Right atrium auricular region (tissue), 2 donors: ENCODE data around the gene KLHL40. TPM values are rescaled to one million over a fixed set of nuclear protein-coding genes. Genes with fewer than 3 reads are reported as not detected.

Source experiments
- DNase-seq: peaks from one replicate; pipeline ENCODE4 v3.0.0-alpha.2; 2019; ENCODE audit warnings: low spot score
- H3K27ac ChIP-seq, 2 donors: fragments of 200-600 bp; sonication (generic); 1 replicate in 1 of 2; 2 replicates in 1 of 2; pipeline ENCODE4 v1.5.1; 2016 to 2019
- H3K27me3 ChIP-seq, 2 donors: fragments of 200-600 bp; sonication (generic); one replicate each; pipeline versions ENCODE4 v1.5.1 to v1.6.0; 2017 to 2019
- H3K36me3 ChIP-seq: fragments of 200-600 bp; sonication (generic); one replicate; pipeline ENCODE4 v1.5.1; 2016
- H3K4me1 ChIP-seq, 2 donors: fragments of 200-600 bp; sonication (generic); one replicate each; pipeline versions ENCODE4 v1.5.1 to v1.6.0; 2017 to 2019
- H3K4me3 ChIP-seq, 2 donors: fragments of 200-600 bp; sonication (generic); 1 replicate in 1 of 2; 2 replicates in 1 of 2; pipeline ENCODE4 v1.5.1; 2017 to 2019; ENCODE audit warnings: mild to moderate bottlenecking in 1 of 2, moderate library complexity in 1 of 2
- H3K9me3 ChIP-seq, 2 donors: fragments of 200-600 bp; sonication (generic); one replicate each; pipeline ENCODE4 v1.5.1; 2019
- CTCF ChIP-seq, 2 donors: fragments of 200-600 bp; sonication (generic); IDR thresholded peaks; one replicate each; pipeline ENCODE4 v1.5.1; 2019; ENCODE audit warnings: antibody characterized with exemption in 2 of 2
- total RNA-seq, 2 donors: library from RNA; depleted of rRNA; stranded (reverse); fragments of >200 nt; gene quantifications; one replicate each; pipeline ENCODE4 v1.1.0, GENCODE V29; 2016

KLHL40 gene
- total RNA-seq, 2 donors from 2014 or later: 0.15 to 0.63 TPM

GRCh38 chr3:42682301-42683070 lies 2.9 kb upstream of the KLHL40 start:
- no peak for DNase-seq

GRCh38 chr3:42683875-42684598 lies 1.3 kb upstream of the KLHL40 start:
- peak overlapping the region; percentile 83 to 95 for H3K27ac ChIP-seq
- no peaks in the 10 kb centered on the region for H3K36me3 ChIP-seq
- H3K9me3 ChIP-seq: no peaks in the 10 kb centered on the region
- H3K4me1 ChIP-seq: peaks cover 0 to 23% of the 10 kb centered on the region in 2 donors
- DNase-seq: peak; percentile 85
- no peaks in the 10 kb centered on the region for H3K27me3 ChIP-seq
- H3K4me3 ChIP-seq: no peak overlapping the region
- no peak for TF ChIP-seq CTCF (IDR thresholded peaks at IDR 0.05)

More at GRCh38 chr3:42682301-42683070, 2.9 kb upstream of the KLHL40 start:
- H3K27ac ChIP-seq: peak overlapping the region; percentile 77 to 95
- no peaks in the 10 kb centered on the region for H3K27me3 ChIP-seq
- no peaks in the 10 kb centered on the region for H3K36me3 ChIP-seq
- H3K4me1 ChIP-seq: peaks cover 0 to 23% of the 10 kb centered on the region in 2 donors
- no peak for TF ChIP-seq CTCF (IDR thresholded peaks at IDR 0.05)
- H3K4me3 ChIP-seq: no peak overlapping the region
- H3K9me3 ChIP-seq: no peaks in the 10 kb centered on the region

- no peaks in the 10 kb centered on the region for H3K36me3 ChIP-seq
- H3K27me3 ChIP-seq: no peaks in the 10 kb centered on the region
- H3K4me3 ChIP-seq: no peak overlapping the region
- no peak for TF ChIP-seq CTCF (IDR thresholded peaks at IDR 0.05)
- H3K9me3 ChIP-seq: no peaks in the 10 kb centered on the region
- peaks cover 0 to 23% of the 10 kb centered on the region in 2 donors for H3K4me1 ChIP-seq
- H3K27ac ChIP-seq: peak overlapping the region; percentile 83 to 87
- no peak for DNase-seq
These were observed 540 bp upstream of the KLHL40 start for GRCh38 chr3:42684632-42685362.

GRCh38 chr3:42685891-42686820 lies 819 bp downstream of the KLHL40 start:
- DNase-seq: no peak
- Histone ChIP-seq H3K4me1 (peaks cover 0 to 23% of the 10 kb centered on the region in 2 donors), H3K9me3 (no peaks in the 10 kb centered on the region), H3K27me3 (no peaks in the 10 kb centered on the region), H3K4me3 (peak overlapping the region in 1 of 2 donors; percentile 22), H3K27ac (peak overlapping the region; percentile 83 to 87), H3K36me3 (no peaks in the 10 kb centered on the region)
- no peak for TF ChIP-seq CTCF (IDR thresholded peaks at IDR 0.05)
